Fibroblast of peridontal ligament (primary cell): ENCODE data around the gene STAMBPL1.
"Not testable (repeated sequence)": the region's sequence is repeated elsewhere in the genome, so short reads cannot be mapped to it uniquely, and the experiment has no call there.

Experiments used
- DNase-seq: peaks from one replicate; pipeline ENCODE4 v3.0.0-alpha.2; 2010; ENCODE audit errors: extremely low read depth

The STAMBPL1 gene

GRCh38 chr10:88920986-88921593, 41.0 kb downstream of the STAMBPL1 start:
- DNase-seq, result no peak

- peak; percentile 66 for DNase-seq
These were observed 42.0 kb downstream of the STAMBPL1 start for GRCh38 chr10:88922041-88922440.

- DNase-seq, result no peak
These were observed 43.5 kb downstream of the STAMBPL1 start for GRCh38 chr10:88923520-88923919.

GRCh38 chr10:88926566-88927415, 46.7 kb downstream of the STAMBPL1 start:
- DNase-seq, result peak; percentile 98

- DNase-seq, result no peak
These were observed 47.3 kb downstream of the STAMBPL1 start for GRCh38 chr10:88927416-88927690.

GRCh38 chr10:88928254-88928653, 48.2 kb downstream of the STAMBPL1 start:
- no peak for DNase-seq

GRCh38 chr10:88931548-88931947, 51.5 kb downstream of the STAMBPL1 start:
- no peak for DNase-seq

GRCh38 chr10:88932029-88932428, 52.0 kb downstream of the STAMBPL1 start:
- not testable (repeated sequence) for DNase-seq

GRCh38 chr10:88932539-88933256, 52.7 kb downstream of the STAMBPL1 start:
- DNase-seq, result peak; percentile 94

GRCh38 chr10:88933564-88933963, 53.5 kb downstream of the STAMBPL1 start:
- no peak for DNase-seq

GRCh38 chr10:88934900-88935672, 55.0 kb downstream of the STAMBPL1 start:
- DNase-seq, result peak; percentile 89

GRCh38 chr10:88936656-88937055, 56.6 kb downstream of the STAMBPL1 start:
- DNase-seq, result no peak

- no peak for DNase-seq
These were observed 58.0 kb downstream of the STAMBPL1 start for GRCh38 chr10:88938039-88938438.

GRCh38 chr10:88938938-88939337, 58.9 kb downstream of the STAMBPL1 start:
- no peak for DNase-seq

- DNase-seq, result no peak
These were observed 61.0 kb downstream of the STAMBPL1 start for GRCh38 chr10:88941026-88941425.

- no peak for DNase-seq
These were observed 63.7 kb downstream of the STAMBPL1 start for GRCh38 chr10:88943778-88944177.

- DNase-seq, result no peak
These were observed 64.8 kb downstream of the STAMBPL1 start for GRCh38 chr10:88944813-88945212.

GRCh38 chr10:88946200-88946599, 66.2 kb downstream of the STAMBPL1 start:
- no peak for DNase-seq

- no peak for DNase-seq
These were observed 67.0 kb downstream of the STAMBPL1 start for GRCh38 chr10:88946965-88947590.

GRCh38 chr10:88949051-88949450, 69.0 kb downstream of the STAMBPL1 start:
- DNase-seq, result no peak
